DND-41 (cell line): Measurements from ENCODE around the gene GAB4.

Experiments
- ATAC-seq: fragments of 200-7000 bp; cut with Tn5 transposase; 3 replicates; pipeline ENCODE4 v1.9.1; 2021; ENCODE audit warnings: low read depth; ENCODE audit not compliant: insufficient read depth
- DNase-seq: peaks from one replicate; pipeline ENCODE4 v3.0.0-alpha.2; 2020
- H2AFZ ChIP-seq: 2 replicates; pipeline ENCODE4 v1.6.0; 2012; ENCODE audit warnings: low read depth, low read length
- H3K27ac ChIP-seq: 2 replicates; pipeline ENCODE4 v1.5.1; 2012; ENCODE audit warnings: low read length, inconsistent platforms
- H3K27me3 ChIP-seq: fragments of 200-600 bp; sonication (generic); 2 replicates; pipeline ENCODE4 v1.6.0; 2012; ENCODE audit warnings: low read length, mild to moderate bottlenecking, inconsistent platforms; ENCODE audit not compliant: insufficient read depth, poor library complexity
- H3K36me3 ChIP-seq: 2 replicates; pipeline ENCODE4 v1.5.1; 2012; ENCODE audit warnings: low read length, inconsistent platforms; ENCODE audit not compliant: insufficient read depth
- H3K4me1 ChIP-seq: 2 replicates; pipeline ENCODE4 v1.5.1; 2012; ENCODE audit warnings: mild to moderate bottlenecking, low read length; ENCODE audit not compliant: insufficient read depth
- H3K4me2 ChIP-seq: 2 replicates; pipeline ENCODE4 v1.6.0; 2012; ENCODE audit warnings: mild to moderate bottlenecking, moderate library complexity, low read length, inconsistent platforms; ENCODE audit not compliant: insufficient read depth
- H3K4me3 ChIP-seq, 2 experiments: fragments of 200-600 bp in 1 of 2; shearing (Covaris generic) in 1 of 2; 2 replicates each; pipeline ENCODE4 v1.5.1; 2012 to 2016; ENCODE audit warnings: inconsistent platforms in 2 of 2, low read length in 2 of 2, mild to moderate bottlenecking in 2 of 2, low read depth in 1 of 2, moderate library complexity in 1 of 2
- H3K79me2 ChIP-seq: 2 replicates; pipeline ENCODE4 v1.6.0; 2012; ENCODE audit warnings: low read length, inconsistent platforms; ENCODE audit not compliant: insufficient read depth
- H3K9ac ChIP-seq: 2 replicates; pipeline ENCODE4 v1.6.0; 2012; ENCODE audit warnings: low read depth, mild to moderate bottlenecking, inconsistent platforms, low read length, moderate library complexity
- H3K9me3 ChIP-seq: 2 replicates; pipeline ENCODE4 v1.5.1; 2012; ENCODE audit warnings: low read length, moderate library complexity, mild to moderate bottlenecking, inconsistent platforms; ENCODE audit not compliant: insufficient read depth, severe bottlenecking
- H4K20me1 ChIP-seq: 2 replicates; pipeline ENCODE4 v1.6.0; 2012; ENCODE audit warnings: low read length; ENCODE audit not compliant: insufficient read depth
- CTCF ChIP-seq: IDR thresholded peaks from 2 replicates; pipeline ENCODE4 v1.5.1; 2012; ENCODE audit warnings: borderline replicate concordance, low read length, moderate library complexity, mild to moderate bottlenecking; ENCODE audit not compliant: poor library complexity, severe bottlenecking; ENCODE audit errors: extremely low read depth
- EZH2 ChIP-seq: IDR thresholded peaks from 3 replicates; pipeline ENCODE4 v1.6.1; 2012; ENCODE audit warnings: borderline replicate concordance, low read depth, mild to moderate bottlenecking, moderate library complexity, low read length, inconsistent platforms; ENCODE audit not compliant: severe bottlenecking

The GAB4 gene

GRCh38 chr22:17007257-17007656 is 765 bp downstream of the GAB4 start:
- Histone ChIP-seq H3K9ac (no peak overlapping the region), H3K4me1 (no peaks in the 10 kb centered on the region), H2AFZ (no peak overlapping the region), H3K4me3 (no peak overlapping the region), H3K4me2 (no peak overlapping the region), H4K20me1 (no peaks in the 10 kb centered on the region), H3K36me3 (no peaks in the 10 kb centered on the region), H3K27me3 (no peaks in the 10 kb centered on the region), H3K79me2 (no peaks in the 10 kb centered on the region), H3K9me3 (no peaks in the 10 kb centered on the region), H3K27ac (no peak overlapping the region)
- ATAC-seq (no peak), DNase-seq (no peak)
- no peak for TF ChIP-seq EZH2
- TF ChIP-seq CTCF = no peak

GRCh38 chr22:16989915-16990314 is 18.1 kb downstream of the GAB4 start:
- Histone ChIP-seq H3K79me2 (no peaks in the 10 kb centered on the region), H3K4me1 (no peaks in the 10 kb centered on the region), H3K36me3 (no peaks in the 10 kb centered on the region), H3K27ac (no peak overlapping the region), H4K20me1 (no peaks in the 10 kb centered on the region), H3K4me3 (no peak overlapping the region), H3K27me3 (peaks cover 2% of the 10 kb centered on the region), H2AFZ (no peak overlapping the region), H3K4me2 (no peak overlapping the region), H3K9me3 (no peaks in the 10 kb centered on the region), H3K9ac (no peak overlapping the region)
- no peak for DNase-seq
- TF ChIP-seq CTCF (no peak), EZH2 (no peak)
- no peak for ATAC-seq

- H3K4me3 ChIP-seq = no peak overlapping the region
- no peak overlapping the region for H3K9ac ChIP-seq
- peaks cover 7% of the 10 kb centered on the region for H3K9me3 ChIP-seq
- H3K4me1 ChIP-seq = no peaks in the 10 kb centered on the region
- H4K20me1 ChIP-seq = no peaks in the 10 kb centered on the region
- DNase-seq (no peak), ATAC-seq (no peak)
- no peak overlapping the region for H3K27ac ChIP-seq
- no peaks in the 10 kb centered on the region for H3K36me3 ChIP-seq
- no peak for TF ChIP-seq EZH2
- TF ChIP-seq CTCF = no peak
- H3K27me3 ChIP-seq = peaks cover 2% of the 10 kb centered on the region
- no peak overlapping the region for H2AFZ ChIP-seq
- no peak overlapping the region for H3K4me2 ChIP-seq
- H3K79me2 ChIP-seq = no peaks in the 10 kb centered on the region
Observed at GRCh38 chr22:16988257-16988656, 19.8 kb downstream of the GAB4 start.

GRCh38 chr22:16987822-16988221 is 20.2 kb downstream of the GAB4 start:
- Histone ChIP-seq H3K4me1 (no peaks in the 10 kb centered on the region), H4K20me1 (no peaks in the 10 kb centered on the region), H3K9ac (no peak overlapping the region), H3K79me2 (no peaks in the 10 kb centered on the region), H2AFZ (no peak overlapping the region), H3K9me3 (peaks cover 12% of the 10 kb centered on the region), H3K36me3 (no peaks in the 10 kb centered on the region), H3K27ac (no peak overlapping the region), H3K27me3 (peaks cover 2% of the 10 kb centered on the region), H3K4me3 (no peak overlapping the region), H3K4me2 (no peak overlapping the region)
- no peak for DNase-seq
- no peak for ATAC-seq
- TF ChIP-seq EZH2 (no peak), CTCF (no peak)
